GM12892 (cell line): ENCODE results near the gene C1orf210.

Experiments
- POLR2A ChIP-seq: IDR thresholded peaks from 2 replicates; pipeline ENCODE4 v1.6.1; 2011; ENCODE audit warnings: low read depth, low read length, control low read depth
- POLR2AphosphoS5 ChIP-seq: IDR thresholded peaks from 2 replicates; pipeline ENCODE4 v1.6.1; 2011; ENCODE audit warnings: low read depth, low read length, control low read depth

DNA sequence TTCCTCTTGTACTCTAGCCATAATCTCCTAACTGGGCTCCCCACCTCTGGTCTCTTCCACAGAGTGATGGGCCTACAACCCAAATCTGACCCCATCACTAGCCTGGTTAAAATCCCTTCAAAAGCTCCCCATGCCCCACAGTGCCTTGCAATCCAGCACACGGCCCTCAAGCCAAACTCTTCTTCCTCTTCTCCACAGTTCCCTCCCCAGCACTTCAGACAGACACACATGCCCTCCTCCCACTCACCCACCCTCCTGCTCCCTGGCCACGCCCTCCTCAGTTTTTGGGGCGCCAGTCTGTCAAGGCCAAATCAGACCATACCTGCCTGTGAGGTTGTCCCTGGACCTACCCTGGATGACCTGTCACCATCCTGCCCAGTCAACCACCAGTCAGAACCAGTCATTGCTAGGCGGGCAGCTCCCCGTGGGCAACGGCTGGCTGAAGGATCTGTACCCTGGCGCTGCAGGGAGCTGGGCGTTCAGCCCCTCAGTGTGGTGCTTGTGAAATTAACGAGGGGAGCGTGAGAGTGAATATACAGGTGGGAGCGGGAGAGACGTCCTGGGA lies 753 bp downstream of the C1orf210 start:
- TF ChIP-seq POLR2AphosphoS5: no peak
- TF ChIP-seq POLR2A: no peak
